Measurements from ENCODE around the gene DKK2.

DKK2 gene

DNA sequence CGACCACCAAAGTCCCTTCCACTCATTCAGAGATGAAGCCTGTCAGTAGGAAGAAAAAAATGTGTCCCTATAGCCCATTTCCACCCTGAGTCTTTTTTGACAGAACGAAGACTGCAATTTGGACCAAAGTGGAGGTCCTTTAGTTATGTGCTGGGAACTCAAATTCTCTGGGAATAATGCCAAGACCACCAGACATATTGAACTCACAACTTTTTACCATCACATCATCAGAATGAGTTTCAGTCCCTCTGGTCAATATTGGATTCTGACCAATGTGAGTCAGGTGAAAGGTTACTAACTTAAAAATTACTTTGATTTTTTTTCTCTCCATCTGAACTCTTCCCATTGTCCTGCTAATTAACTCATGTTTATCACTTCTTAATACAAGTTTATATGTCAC is 128.9 kb downstream of the DKK2 start:
- no peak overlapping the region for H3K4me3 ChIP-seq (ENCODE audit: low read length)
- no peak for TF ChIP-seq ZNF274 (IDR thresholded peaks at IDR 0.05; ENCODE audit: low read depth, low read length)

DNA sequence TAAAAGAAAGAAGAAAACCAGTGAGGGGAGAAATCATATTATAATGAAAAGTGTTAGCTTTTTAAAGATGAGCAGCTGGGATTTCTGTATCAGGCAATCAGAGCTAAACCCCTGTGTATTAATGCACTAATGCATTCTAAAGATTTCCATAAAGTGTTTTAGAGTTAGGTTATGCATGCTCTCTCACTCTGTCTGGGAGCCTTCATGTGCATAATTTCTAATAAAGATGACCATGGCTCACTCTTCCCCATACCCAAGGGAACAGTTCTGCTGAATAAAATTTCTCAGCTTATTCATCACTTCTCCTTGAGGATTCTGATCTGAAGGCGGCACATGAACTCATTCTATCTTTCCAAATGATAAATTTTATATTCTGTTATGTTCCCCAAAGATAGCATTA is 129.4 kb downstream of the DKK2 start:
- TF ChIP-seq ZNF274 (IDR thresholded peaks at IDR 0.05; ENCODE audit: low read depth, low read length): no peak
- no peak overlapping the region for H3K4me3 ChIP-seq (ENCODE audit: low read length)

DNA sequence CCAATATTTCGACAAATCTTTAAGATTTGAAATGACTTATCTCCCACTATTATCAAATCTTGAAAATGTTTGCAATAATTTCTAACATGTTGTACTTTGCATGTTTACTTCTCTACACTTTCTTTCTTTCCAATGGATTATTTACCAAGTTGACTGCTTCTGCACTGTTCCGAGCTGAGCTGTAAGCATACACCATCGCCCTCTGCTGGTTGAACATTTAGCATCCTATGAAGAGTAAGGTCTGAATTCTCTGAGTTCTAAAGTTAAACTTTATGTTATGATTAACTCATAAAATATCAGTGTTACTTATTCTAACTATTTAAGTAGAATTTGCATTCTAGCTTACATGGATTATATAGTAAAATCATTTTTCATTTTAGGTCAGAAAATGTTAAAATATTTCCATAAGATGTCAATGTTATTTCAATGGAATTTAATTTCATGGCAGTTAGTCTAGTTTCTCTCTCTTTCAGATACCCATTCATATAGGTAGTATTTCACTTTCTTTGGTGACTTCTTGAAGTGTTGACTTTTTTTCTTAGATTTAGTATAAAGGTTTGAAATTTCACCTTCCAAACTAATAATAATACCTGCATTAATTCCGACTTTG is 137.4 kb downstream of the DKK2 start:
- no peak for TF ChIP-seq ZNF274 (IDR thresholded peaks at IDR 0.05; ENCODE audit: low read depth, low read length)
- no peak overlapping the region for H3K4me3 ChIP-seq (ENCODE audit: low read length)

DNA sequence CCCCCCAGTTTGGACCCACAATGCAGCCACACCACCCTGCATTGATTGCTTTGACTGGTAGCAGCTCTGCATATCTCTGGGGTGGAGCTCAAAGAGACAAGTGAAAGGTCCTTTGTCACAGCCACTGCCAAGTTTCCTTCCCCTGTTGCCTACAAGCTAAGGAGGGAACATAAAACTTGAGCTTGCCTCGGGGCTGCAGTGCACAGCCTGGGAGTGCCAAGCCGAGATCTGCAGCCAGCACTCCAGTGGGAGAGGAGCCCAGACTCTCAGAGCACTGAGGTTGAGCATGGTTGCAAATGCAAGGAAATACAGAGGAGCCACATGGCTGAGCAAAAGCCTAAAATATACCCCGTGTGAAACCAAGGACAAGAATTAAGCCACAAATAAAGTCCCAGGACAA is 142.2 kb downstream of the DKK2 start:
- H3K4me3 ChIP-seq (ENCODE audit: low read length): no peak overlapping the region
- no peak for TF ChIP-seq ZNF274 (IDR thresholded peaks at IDR 0.05; ENCODE audit: low read depth, low read length)

DNA sequence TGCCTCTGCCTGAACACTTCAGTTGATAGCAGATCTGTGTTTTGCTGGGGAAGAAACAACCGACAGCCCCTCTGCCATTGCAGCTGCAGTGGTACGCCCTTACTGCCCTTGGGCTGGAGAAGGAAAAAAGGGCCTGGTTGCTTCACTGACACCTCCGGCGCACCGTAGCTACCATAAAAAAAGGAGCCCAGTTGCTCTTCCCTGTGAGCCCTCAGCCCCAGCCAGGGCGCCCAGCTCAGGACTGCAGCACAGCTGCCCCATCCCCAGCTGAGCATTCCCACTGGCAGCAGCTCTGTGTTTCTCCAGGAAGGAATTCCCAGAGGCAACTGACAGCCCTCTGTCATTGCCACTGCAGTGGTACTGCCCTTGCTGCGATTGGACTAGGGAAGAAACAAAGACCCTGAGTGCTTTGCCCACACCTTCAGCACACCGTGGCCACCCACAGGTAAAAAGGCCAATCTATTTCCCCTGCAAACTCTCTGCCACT is 142.7 kb downstream of the DKK2 start:
- H3K4me3 ChIP-seq (ENCODE audit: low read length): no peak overlapping the region
- TF ChIP-seq ZNF274 (IDR thresholded peaks at IDR 0.05; ENCODE audit: low read depth, low read length): no peak

DNA sequence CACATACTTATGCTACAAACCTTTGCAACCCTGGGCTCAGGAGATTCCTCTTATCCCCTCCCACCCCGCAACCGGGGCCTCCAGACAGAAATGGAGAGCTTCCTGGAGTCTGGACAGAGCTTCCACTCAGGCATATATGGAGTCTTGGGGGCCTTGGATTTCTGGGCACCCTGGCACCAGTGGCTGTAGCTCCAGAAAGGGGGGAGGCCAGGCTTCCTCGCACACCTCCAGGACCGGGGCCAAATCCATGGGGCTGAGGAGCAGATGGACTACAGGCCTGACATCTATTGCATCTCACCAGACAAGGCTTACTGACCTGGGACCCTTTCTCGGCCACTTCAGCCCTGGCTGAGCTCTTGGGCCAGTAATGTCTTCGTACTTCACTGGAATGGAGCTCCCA is 143.3 kb downstream of the DKK2 start:
- TF ChIP-seq ZNF274 (IDR thresholded peaks at IDR 0.05; ENCODE audit: low read depth, low read length): no peak
- H3K4me3 ChIP-seq (ENCODE audit: low read length): no peak overlapping the region

DNA sequence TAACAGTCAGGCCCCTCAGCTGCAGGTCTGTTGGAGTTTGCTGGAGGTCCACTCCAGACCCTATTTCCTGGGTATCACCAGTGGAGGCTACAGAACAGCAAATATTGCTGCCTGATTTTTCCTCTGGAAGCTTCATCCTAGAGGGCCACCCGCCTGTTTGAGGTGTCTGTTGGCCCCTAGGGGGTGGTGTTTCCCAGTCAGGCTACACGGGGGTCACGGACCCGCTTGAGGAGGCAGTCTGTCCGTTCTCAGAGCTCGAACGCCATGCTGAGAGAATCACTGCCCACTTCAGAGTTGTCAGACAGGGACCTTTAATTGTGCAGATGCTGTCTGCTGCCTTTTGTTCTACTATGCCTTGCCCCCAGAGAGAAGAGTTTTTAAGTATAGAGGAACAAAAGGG is 160.8 kb downstream of the DKK2 start:
- H3K4me3 ChIP-seq (ENCODE audit: low read length): no peak overlapping the region
- no peak for TF ChIP-seq ZNF274 (IDR thresholded peaks at IDR 0.05; ENCODE audit: low read depth, low read length)

Data from GM08714 (cell line).